HepG2 (cell line): ENCODE results near the gene BFAR. TPM values are rescaled to one million over a fixed set of nuclear protein-coding genes. Genes with fewer than 3 reads are reported as not detected.

Experiments
- ARHGAP35 ChIP-seq: sonication (generic); formaldehyde crosslinking; IDR thresholded peaks from 2 replicates; pipeline ENCODE4 v1.9.0; 2022; ENCODE audit warnings: mild to moderate bottlenecking, inconsistent platforms, moderate library complexity, missing genetic modification reagents, borderline replicate concordance
- ARNTL ChIP-seq: sonication (generic); formaldehyde crosslinking; IDR thresholded peaks from 2 replicates; pipeline ENCODE4 v1.4.0; 2020; ENCODE audit warnings: mild to moderate bottlenecking, missing genetic modification reagents
- FLYWCH1 ChIP-seq: sonication (generic); formaldehyde crosslinking; IDR thresholded peaks from 2 replicates; pipeline ENCODE4 v1.8.1; 2023; ENCODE audit warnings: mild to moderate bottlenecking, missing genetic modification reagents
- JUNB ChIP-seq: sonication (generic); formaldehyde crosslinking; IDR thresholded peaks from 2 replicates; pipeline ENCODE4 v1.8.0; 2022; ENCODE audit warnings: missing genetic modification reagents, mild to moderate bottlenecking, borderline replicate concordance
- KLF11 ChIP-seq: IDR thresholded peaks from 2 replicates; pipeline ENCODE4 v1.6.1; 2016; ENCODE audit warnings: missing compliant biosample characterization
- MATR3 ChIP-seq: sonication (generic); formaldehyde crosslinking; IDR thresholded peaks from 2 replicates; pipeline ENCODE4 v1.4.0; 2020; ENCODE audit warnings: missing genetic modification reagents
- NBN ChIP-seq: fragments of 450-650 bp; conservative IDR thresholded peaks from 2 replicates; pipeline ENCODE4 v1.6.1; 2017
- NCOR1 ChIP-seq: fragments of 200-600 bp; sonication (generic); IDR thresholded peaks from 2 replicates; pipeline ENCODE4 v1.7.0; 2017; ENCODE audit warnings: antibody characterized with exemption, low read length, borderline replicate concordance
- ZBTB3 ChIP-seq: sonication (generic); formaldehyde crosslinking; IDR thresholded peaks from 2 replicates; pipeline ENCODE4 v1.4.0; 2020; ENCODE audit warnings: low read depth, mild to moderate bottlenecking, moderate library complexity, missing genetic modification reagents, borderline replicate concordance
- ZFP36L2 ChIP-seq: sonication (generic); formaldehyde crosslinking; IDR thresholded peaks from 2 replicates; pipeline ENCODE4 v1.4.0; 2020; ENCODE audit warnings: missing genetic modification reagents
- ZFP62 ChIP-seq: sonication (generic); formaldehyde crosslinking; IDR thresholded peaks from 2 replicates; pipeline ENCODE4 v1.4.0; 2020; ENCODE audit warnings: missing genetic modification reagents
- ZFYVE20 ChIP-seq: sonication (generic); formaldehyde crosslinking; IDR thresholded peaks from 2 replicates; pipeline ENCODE4 v1.8.0; 2023; ENCODE audit warnings: low read depth, mild to moderate bottlenecking, moderate library complexity, missing genetic modification reagents, borderline replicate concordance
- ZKSCAN1 ChIP-seq: fragments of 150-350 bp; IDR thresholded peaks from 2 replicates; pipeline ENCODE4 v1.6.1; 2014; ENCODE audit warnings: low read length
- ZNF143 ChIP-seq: sonication (generic); formaldehyde crosslinking; IDR thresholded peaks from 2 replicates; pipeline ENCODE4 v1.4.0; 2020; ENCODE audit warnings: missing genetic modification reagents
- ZNF160 ChIP-seq: sonication (generic); formaldehyde crosslinking; IDR thresholded peaks from 2 replicates; pipeline ENCODE4 v1.8.0; 2022; ENCODE audit warnings: mild to moderate bottlenecking, inconsistent platforms, missing genetic modification reagents
- ZNF232 ChIP-seq: sonication (generic); formaldehyde crosslinking; IDR thresholded peaks from 2 replicates; pipeline ENCODE4 v1.4.0; 2020; ENCODE audit warnings: missing genetic modification reagents, borderline replicate concordance
- ZNF24 ChIP-seq: fragments of 450-650 bp; IDR thresholded peaks from 2 replicates; pipeline ENCODE4 v1.6.1; 2017; ENCODE audit warnings: antibody characterized with exemption, mild to moderate bottlenecking
- ZNF333 ChIP-seq: sonication (generic); formaldehyde crosslinking; IDR thresholded peaks from 2 replicates; pipeline ENCODE4 v1.4.0; 2020; ENCODE audit warnings: mild to moderate bottlenecking, missing genetic modification reagents, borderline replicate concordance
- ZNF335 ChIP-seq: sonication (generic); formaldehyde crosslinking; IDR thresholded peaks from 2 replicates; pipeline ENCODE4 v1.4.0; 2020; ENCODE audit warnings: missing genetic modification reagents
- ZNF382 ChIP-seq: sonication (generic); formaldehyde crosslinking; IDR thresholded peaks from 2 replicates; pipeline ENCODE4 v1.5.0; 2020; ENCODE audit warnings: missing genetic modification reagents, mild to moderate bottlenecking, borderline replicate concordance
- ZNF543 ChIP-seq: sonication (generic); formaldehyde crosslinking; IDR thresholded peaks from 2 replicates; pipeline ENCODE4 v1.4.0; 2020; ENCODE audit warnings: mild to moderate bottlenecking, missing genetic modification reagents
- polyA plus RNA-seq, 8 experiments: library from polyadenylated mRNA; depleted of rRNA in 3 of 8; stranded (reverse) in 7 of 8; unstranded in 1 of 8; fragments of >200 nt; fragmentation: Illumina TruSeq in 4 of 8; extraction: Trizol in 4 of 8; gene quantifications; 2 replicates each; pipeline versions ENCODE4 v1.2.1 to v1.2.3, GENCODE V29; 2011 to 2016; ENCODE audit warnings: low read depth in 4 of 8, missing spikeins in 1 of 8, mixed read lengths in 1 of 8; ENCODE audit not compliant: insufficient read depth in 1 of 8
- total RNA-seq, 5 experiments: library from RNA; depleted of rRNA; stranded (reverse); fragments of >200 nt; fragmentation: Illumina TruSeq; extraction: Trizol; gene quantifications; 2 replicates each; pipeline ENCODE4 v1.2.3, GENCODE V29; 2016; ENCODE audit warnings: low read depth in 1 of 5
- TF ChIP-seq, protein P1 (sequence below): IDR thresholded peaks from 2 replicates; pipeline ENCODE4 v1.6.1; 2016; ENCODE audit warnings: control low read depth
- TF ChIP-seq, protein P2 (sequence below): sonication (generic); formaldehyde crosslinking; IDR thresholded peaks from 2 replicates; pipeline ENCODE4 v1.5.0; 2020; ENCODE audit warnings: missing genetic modification reagents
- TF ChIP-seq, protein P3 (sequence below): sonication (generic); formaldehyde crosslinking; IDR thresholded peaks from 2 replicates; pipeline ENCODE4 v1.4.0; 2020; ENCODE audit warnings: mild to moderate bottlenecking, missing genetic modification reagents

BFAR gene
- total and polyA plus RNA-seq, 2 of the 13 experiments (the other 11 are each of a cell fraction or from before 2014, with no cell fraction given) = 96.9 to 120 TPM

DNA sequence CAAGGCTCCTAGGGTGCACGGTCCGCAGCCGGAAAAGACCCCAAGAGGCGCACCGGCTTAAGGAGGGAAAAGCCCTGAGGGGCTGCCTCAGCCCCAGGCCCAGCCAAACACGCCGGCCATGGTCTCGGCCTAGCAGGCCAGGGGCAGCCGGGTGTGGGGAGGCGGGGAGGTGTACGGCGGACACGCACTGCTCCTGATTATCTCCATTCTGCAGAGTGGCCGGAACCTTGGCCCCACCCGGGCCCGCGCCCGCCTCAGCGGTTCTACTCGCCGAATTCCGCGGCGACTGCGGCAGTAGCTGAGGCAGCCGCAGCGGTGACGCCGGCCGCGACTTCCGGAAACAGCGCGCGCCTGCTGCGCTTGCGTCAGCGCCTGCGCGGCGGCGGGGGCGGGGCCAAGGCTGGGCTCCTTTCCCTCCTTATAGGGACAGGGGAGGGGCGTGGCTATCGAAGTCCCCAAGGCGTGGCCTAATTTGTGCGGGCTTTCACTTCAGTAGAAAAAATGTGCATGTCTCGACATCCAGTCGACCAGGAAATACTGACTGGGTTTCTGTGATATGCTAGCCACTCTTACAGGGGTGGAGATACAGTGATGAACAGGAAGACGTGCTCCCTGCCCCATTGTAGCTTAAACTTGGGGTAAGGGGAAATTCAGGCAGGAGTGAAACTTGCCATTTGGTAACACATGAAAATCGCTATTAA is 2.7 kb upstream of the BFAR start, which contains the start of gene PARN (continued):
- TF ChIP-seq JUNB (CRISPR knock-in tag) (no peak), ZNF333 (0 out of 2 replicates have a peak, but pooled peaks have one; percentile 42), MATR3 (no peak), ARNTL (CRISPR knock-in tag) (peak; percentile 63), ZNF232 (CRISPR knock-in tag) (peak; percentile 91; the same call in 1 of the 2 replicates), NBN (no peak), NCOR1 (no peak), ZNF143 (CRISPR knock-in tag) (peak; percentile 46; the same call in 1 of the 2 replicates), ZNF24 (no peak; the same call in 1 of the 2 replicates), ZBTB3 (CRISPR knock-in tag) (peak; percentile 86), ZNF335 (peak; percentile 92; the same call in 1 of the 2 replicates), FLYWCH1 (no peak), KLF11 (CRISPR knock-in tag) (no peak), ARHGAP35 (CRISPR knock-in tag) (peak; percentile 74), ZKSCAN1 (no peak; the same call in 1 of the 2 replicates), ZFP62 (CRISPR knock-in tag) (0 out of 2 replicates have a peak, but pooled peaks have one; percentile 20), ZNF543 (CRISPR knock-in tag) (peak; percentile 76; the same call in 1 of the 2 replicates), ZNF160 (CRISPR knock-in tag) (peak; percentile 96; the same call in 1 of the 2 replicates), ZFP36L2 (no peak), ZFYVE20 (peak; percentile 80; the same call in 1 of the 2 replicates), ZNF382 (CRISPR knock-in tag) (no peak)
- TF ChIP-seq, protein P1, sequence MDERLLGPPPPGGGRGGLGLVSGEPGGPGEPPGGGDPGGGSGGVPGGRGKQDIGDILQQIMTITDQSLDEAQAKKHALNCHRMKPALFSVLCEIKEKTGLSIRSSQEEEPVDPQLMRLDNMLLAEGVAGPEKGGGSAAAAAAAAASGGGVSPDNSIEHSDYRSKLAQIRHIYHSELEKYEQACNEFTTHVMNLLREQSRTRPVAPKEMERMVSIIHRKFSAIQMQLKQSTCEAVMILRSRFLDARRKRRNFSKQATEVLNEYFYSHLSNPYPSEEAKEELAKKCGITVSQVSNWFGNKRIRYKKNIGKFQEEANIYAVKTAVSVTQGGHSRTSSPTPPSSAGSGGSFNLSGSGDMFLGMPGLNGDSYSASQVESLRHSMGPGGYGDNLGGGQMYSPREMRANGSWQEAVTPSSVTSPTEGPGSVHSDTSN (CRISPR knock-in tag) = no peak
- TF ChIP-seq, protein P2, sequence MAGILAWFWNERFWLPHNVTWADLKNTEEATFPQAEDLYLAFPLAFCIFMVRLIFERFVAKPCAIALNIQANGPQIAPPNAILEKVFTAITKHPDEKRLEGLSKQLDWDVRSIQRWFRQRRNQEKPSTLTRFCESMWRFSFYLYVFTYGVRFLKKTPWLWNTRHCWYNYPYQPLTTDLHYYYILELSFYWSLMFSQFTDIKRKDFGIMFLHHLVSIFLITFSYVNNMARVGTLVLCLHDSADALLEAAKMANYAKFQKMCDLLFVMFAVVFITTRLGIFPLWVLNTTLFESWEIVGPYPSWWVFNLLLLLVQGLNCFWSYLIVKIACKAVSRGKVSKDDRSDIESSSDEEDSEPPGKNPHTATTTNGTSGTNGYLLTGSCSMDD (CRISPR knock-in tag) = 0 out of 2 replicates have a peak, but pooled peaks have one; percentile 83
- TF ChIP-seq, protein P3, sequence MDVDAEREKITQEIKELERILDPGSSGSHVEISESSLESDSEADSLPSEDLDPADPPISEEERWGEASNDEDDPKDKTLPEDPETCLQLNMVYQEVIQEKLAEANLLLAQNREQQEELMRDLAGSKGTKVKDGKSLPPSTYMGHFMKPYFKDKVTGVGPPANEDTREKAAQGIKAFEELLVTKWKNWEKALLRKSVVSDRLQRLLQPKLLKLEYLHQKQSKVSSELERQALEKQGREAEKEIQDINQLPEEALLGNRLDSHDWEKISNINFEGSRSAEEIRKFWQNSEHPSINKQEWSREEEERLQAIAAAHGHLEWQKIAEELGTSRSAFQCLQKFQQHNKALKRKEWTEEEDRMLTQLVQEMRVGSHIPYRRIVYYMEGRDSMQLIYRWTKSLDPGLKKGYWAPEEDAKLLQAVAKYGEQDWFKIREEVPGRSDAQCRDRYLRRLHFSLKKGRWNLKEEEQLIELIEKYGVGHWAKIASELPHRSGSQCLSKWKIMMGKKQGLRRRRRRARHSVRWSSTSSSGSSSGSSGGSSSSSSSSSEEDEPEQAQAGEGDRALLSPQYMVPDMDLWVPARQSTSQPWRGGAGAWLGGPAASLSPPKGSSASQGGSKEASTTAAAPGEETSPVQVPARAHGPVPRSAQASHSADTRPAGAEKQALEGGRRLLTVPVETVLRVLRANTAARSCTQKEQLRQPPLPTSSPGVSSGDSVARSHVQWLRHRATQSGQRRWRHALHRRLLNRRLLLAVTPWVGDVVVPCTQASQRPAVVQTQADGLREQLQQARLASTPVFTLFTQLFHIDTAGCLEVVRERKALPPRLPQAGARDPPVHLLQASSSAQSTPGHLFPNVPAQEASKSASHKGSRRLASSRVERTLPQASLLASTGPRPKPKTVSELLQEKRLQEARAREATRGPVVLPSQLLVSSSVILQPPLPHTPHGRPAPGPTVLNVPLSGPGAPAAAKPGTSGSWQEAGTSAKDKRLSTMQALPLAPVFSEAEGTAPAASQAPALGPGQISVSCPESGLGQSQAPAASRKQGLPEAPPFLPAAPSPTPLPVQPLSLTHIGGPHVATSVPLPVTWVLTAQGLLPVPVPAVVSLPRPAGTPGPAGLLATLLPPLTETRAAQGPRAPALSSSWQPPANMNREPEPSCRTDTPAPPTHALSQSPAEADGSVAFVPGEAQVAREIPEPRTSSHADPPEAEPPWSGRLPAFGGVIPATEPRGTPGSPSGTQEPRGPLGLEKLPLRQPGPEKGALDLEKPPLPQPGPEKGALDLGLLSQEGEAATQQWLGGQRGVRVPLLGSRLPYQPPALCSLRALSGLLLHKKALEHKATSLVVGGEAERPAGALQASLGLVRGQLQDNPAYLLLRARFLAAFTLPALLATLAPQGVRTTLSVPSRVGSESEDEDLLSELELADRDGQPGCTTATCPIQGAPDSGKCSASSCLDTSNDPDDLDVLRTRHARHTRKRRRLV (CRISPR knock-in tag) = peak; percentile 93
